Renal cortical epithelial cell (primary cell): ENCODE data around the gene PTGS2. TPM values are rescaled to one million over a fixed set of nuclear protein-coding genes. Genes with fewer than 3 reads are reported as not detected.

ENCODE experiments used
- total RNA-seq: library from RNA; depleted of rRNA; stranded (reverse); fragments of >200 nt; gene quantifications from 2 replicates; pipeline ENCODE4 v1.2.3, GENCODE V29; 2014

PTGS2 gene
- total RNA-seq, 1 donor from 2014 or later = 0.30 TPM

Other genes with a start within 250 kb of the PTGS2 start
- not detected in 2 replicates for gene PDC, start 219.3 kb downstream of the PTGS2 start, total RNA-seq
- gene PLA2G4A, start 148.5 kb upstream of the PTGS2 start, total RNA-seq = 0.94 and 1.7 TPM in 2 replicates